GM18508 (cell line): Measurements from ENCODE around the gene JADE2.

ENCODE experiments used
- ATAC-seq: cut with Tn5 transposase; IDR thresholded peaks from one replicate; pipeline ENCODE4 v1.9.1; 2021; ENCODE audit warnings: moderate number of reproducible peaks; ENCODE audit not compliant: insufficient read depth, unreplicated experiment

The JADE2 gene

GRCh38 chr5:134527156-134527960 is 1.9 kb downstream of the JADE2 start:
- ATAC-seq, result no peak

GRCh38 chr5:134527961-134528424 is 2.5 kb downstream of the JADE2 start:
- ATAC-seq, result no peak

- ATAC-seq, result no peak
These were observed 3.1 kb downstream of the JADE2 start for GRCh38 chr5:134528556-134528955.

- no peak for ATAC-seq
These were observed 4.0 kb downstream of the JADE2 start for GRCh38 chr5:134529460-134529859.

- no peak for ATAC-seq
These were observed 5.0 kb downstream of the JADE2 start for GRCh38 chr5:134530301-134531077.

- no peak for ATAC-seq
These were observed 7.8 kb downstream of the JADE2 start for GRCh38 chr5:134533115-134533815.

GRCh38 chr5:134534058-134534725 is 8.7 kb downstream of the JADE2 start:
- ATAC-seq, result no peak

GRCh38 chr5:134534726-134535110 is 9.2 kb downstream of the JADE2 start:
- ATAC-seq, result no peak

GRCh38 chr5:134536876-134537275 is 11.4 kb downstream of the JADE2 start:
- ATAC-seq, result no peak

GRCh38 chr5:134537297-134537696 is 11.8 kb downstream of the JADE2 start:
- ATAC-seq, result no peak

- ATAC-seq, result no peak
These were observed 12.8 kb downstream of the JADE2 start for GRCh38 chr5:134538296-134538695.

GRCh38 chr5:134539732-134540131 is 14.3 kb downstream of the JADE2 start:
- no peak for ATAC-seq

GRCh38 chr5:134540747-134541733 is 15.6 kb downstream of the JADE2 start:
- no peak for ATAC-seq

GRCh38 chr5:134541736-134542376 is 16.4 kb downstream of the JADE2 start:
- ATAC-seq, result no peak

- ATAC-seq, result no peak
These were observed 18.5 kb downstream of the JADE2 start for GRCh38 chr5:134543820-134544614.

GRCh38 chr5:134545070-134545868 is 19.8 kb downstream of the JADE2 start:
- ATAC-seq, result no peak

GRCh38 chr5:134547066-134547465 is 21.6 kb downstream of the JADE2 start:
- no peak for ATAC-seq
